Smooth muscle cell (in vitro differentiated cells): ENCODE data around the gene UQCRC2. TPM values are rescaled to one million over a fixed set of nuclear protein-coding genes. Genes with fewer than 3 reads are reported as not detected.

Experiments used
- DNase-seq: peaks from one replicate; lab custom pipeline; 2025; ENCODE audit not compliant: unreplicated experiment; lab: John Stamatoyannopoulos, UW
- H2AFZ ChIP-seq: fragments of 200-600 bp; sonication (generic); 2 replicates; pipeline ENCODE4 v1.6.0; 2016; ENCODE audit warnings: antibody characterized with exemption, low read depth, mild to moderate bottlenecking
- H3F3A ChIP-seq: fragments of 200-600 bp; sonication (generic); 2 replicates; pipeline ENCODE4 v1.6.0; 2017; ENCODE audit warnings: antibody characterized with exemption, low read depth
- H3K27ac ChIP-seq: fragments of 200-600 bp; sonication (generic); 2 replicates; pipeline ENCODE4 v1.5.1; 2016; ENCODE audit warnings: low read depth, mild to moderate bottlenecking
- H3K27me3 ChIP-seq: fragments of 200-600 bp; sonication (generic); 2 replicates; pipeline ENCODE4 v1.6.1; 2016; ENCODE audit warnings: low read depth, mild to moderate bottlenecking
- H3K36me3 ChIP-seq: fragments of 200-600 bp; sonication (generic); 2 replicates; pipeline ENCODE4 v1.5.1; 2016; ENCODE audit warnings: low read depth
- H3K4me1 ChIP-seq: fragments of 200-600 bp; sonication (generic); 2 replicates; pipeline ENCODE4 v1.5.1; 2016; ENCODE audit warnings: low read depth
- H3K4me2 ChIP-seq: fragments of 200-600 bp; sonication (generic); 2 replicates; pipeline ENCODE4 v1.6.0; 2016; ENCODE audit warnings: mild to moderate bottlenecking
- H3K4me3 ChIP-seq: fragments of 200-600 bp; sonication (generic); 2 replicates; pipeline ENCODE4 v1.5.1; 2016; ENCODE audit warnings: mild to moderate bottlenecking
- H3K79me2 ChIP-seq: fragments of 200-600 bp; sonication (generic); 2 replicates; pipeline ENCODE4 v1.6.0; 2016; ENCODE audit warnings: low read depth, mild to moderate bottlenecking
- H3K9ac ChIP-seq: fragments of 200-600 bp; sonication (generic); 2 replicates; pipeline ENCODE4 v1.6.0; 2016; ENCODE audit warnings: low read depth
- H3K9me3 ChIP-seq: fragments of 200-600 bp; sonication (generic); replicated peaks from 2 replicates; pipeline ENCODE4 v1.5.1; 2016; ENCODE audit warnings: low read depth
- H4K20me1 ChIP-seq: fragments of 200-600 bp; sonication (generic); 2 replicates; pipeline ENCODE4 v1.6.0; 2016; ENCODE audit warnings: low read depth
- CTCF ChIP-seq: fragments of 200-600 bp; sonication (generic); IDR thresholded peaks from 2 replicates; pipeline ENCODE4 v1.5.1; 2017; ENCODE audit warnings: borderline replicate concordance, mild to moderate bottlenecking, antibody characterized with exemption; ENCODE audit not compliant: insufficient read depth, poor library complexity, severe bottlenecking
- WGBS: methylation state at CpG from one replicate; pipeline ENCODE4 v1.1.7; 2016; ENCODE audit warnings: low lambda C conversion rate; 5-methylcytosine and 5-hydroxymethylcytosine counted together
- polyA plus RNA-seq: library from polyadenylated mRNA; unstranded; fragments of >200 nt; fragmentation: Nextera tagmentation; extraction: Ambion mirVana; gene quantifications from 2 replicates; pipeline ENCODE4 v1.2.1, GENCODE V29; 2016
- total RNA-seq: library from RNA; depleted of rRNA; stranded (reverse); fragments of >200 nt; gene quantifications from 2 replicates; pipeline ENCODE4 v1.2.3, GENCODE V29; 2014

Gene UQCRC2
- total and polyA plus RNA-seq, 2 experiments from 2014 or later, result 103 to 115 TPM

- no peaks in the 10 kb centered on the region for H3K9me3 ChIP-seq
- no peaks in the 10 kb centered on the region for H3K27me3 ChIP-seq
- no peak overlapping the region for H2AFZ ChIP-seq
- WGBS, result 99% methylated on average over 3 of the region's 3 CpGs
- no peaks in the 10 kb centered on the region for H3F3A ChIP-seq
- H3K4me2 ChIP-seq, result no peak overlapping the region
- no peak for DNase-seq
- H3K9ac ChIP-seq, result no peak overlapping the region
- H4K20me1 ChIP-seq, result peaks cover 4% of the 10 kb centered on the region
- no peak for TF ChIP-seq CTCF
- H3K79me2 ChIP-seq, result no peaks in the 10 kb centered on the region
- no peak overlapping the region for H3K4me3 ChIP-seq
- peaks cover 53% of the 10 kb centered on the region for H3K36me3 ChIP-seq
- H3K4me1 ChIP-seq, result no peaks in the 10 kb centered on the region
- H3K27ac ChIP-seq, result no peak overlapping the region
Observed at GRCh38 chr16:21963887-21964286, 10.7 kb downstream of the UQCRC2 start.

GRCh38 chr16:21964353-21964752 lies 11.2 kb downstream of the UQCRC2 start:
- Histone ChIP-seq H3K4me2 (no peak overlapping the region), H3K79me2 (no peaks in the 10 kb centered on the region), H3K9me3 (no peaks in the 10 kb centered on the region), H2AFZ (no peak overlapping the region), H3K27ac (no peak overlapping the region), H3F3A (no peaks in the 10 kb centered on the region), H3K27me3 (no peaks in the 10 kb centered on the region), H3K4me1 (no peaks in the 10 kb centered on the region), H3K9ac (no peak overlapping the region), H3K4me3 (no peak overlapping the region), H3K36me3 (peaks cover 49% of the 10 kb centered on the region), H4K20me1 (peaks cover 4% of the 10 kb centered on the region)
- WGBS, result 94% methylated on average over 6 of the region's 6 CpGs
- no peak for DNase-seq
- TF ChIP-seq CTCF, result no peak

- peaks cover 68% of the 10 kb centered on the region for H3K36me3 ChIP-seq
- H3K79me2 ChIP-seq, result no peaks in the 10 kb centered on the region
- no peak overlapping the region for H3K9ac ChIP-seq
- no peak overlapping the region for H3K4me2 ChIP-seq
- H3K27me3 ChIP-seq, result no peaks in the 10 kb centered on the region
- WGBS, result 96% methylated on average over 4 of the region's 4 CpGs
- no peak for DNase-seq
- no peaks in the 10 kb centered on the region for H3K4me1 ChIP-seq
- H4K20me1 ChIP-seq, result peaks cover 9% of the 10 kb centered on the region
- no peak overlapping the region for H3K4me3 ChIP-seq
- H3F3A ChIP-seq, result no peaks in the 10 kb centered on the region
- TF ChIP-seq CTCF, result no peak
- no peak overlapping the region for H2AFZ ChIP-seq
- no peaks in the 10 kb centered on the region for H3K9me3 ChIP-seq
- no peak overlapping the region for H3K27ac ChIP-seq
Observed at GRCh38 chr16:21971856-21972255, 18.7 kb downstream of the UQCRC2 start.

- Histone ChIP-seq H3F3A (no peaks in the 10 kb centered on the region), H3K4me2 (no peak overlapping the region), H3K4me3 (no peak overlapping the region), H3K36me3 (peaks cover 72% of the 10 kb centered on the region), H3K4me1 (no peaks in the 10 kb centered on the region), H4K20me1 (peaks cover 11% of the 10 kb centered on the region), H3K27ac (no peak overlapping the region), H3K79me2 (no peaks in the 10 kb centered on the region), H3K9ac (no peak overlapping the region), H3K27me3 (no peaks in the 10 kb centered on the region), H3K9me3 (no peaks in the 10 kb centered on the region), H2AFZ (no peak overlapping the region)
- no peak for TF ChIP-seq CTCF
- 96% methylated on average over 2 of the region's 2 CpGs for WGBS
- DNase-seq, result no peak
Observed at GRCh38 chr16:21973945-21974344, 20.8 kb downstream of the UQCRC2 start.
